ENCODE results near the gene APOBEC4. TPM values are rescaled to one million over a fixed set of nuclear protein-coding genes. Genes with fewer than 3 reads are reported as not detected.

The APOBEC4 gene
- polyA plus RNA-seq, 1 donor from 2014 or later, result not detected

DNA sequence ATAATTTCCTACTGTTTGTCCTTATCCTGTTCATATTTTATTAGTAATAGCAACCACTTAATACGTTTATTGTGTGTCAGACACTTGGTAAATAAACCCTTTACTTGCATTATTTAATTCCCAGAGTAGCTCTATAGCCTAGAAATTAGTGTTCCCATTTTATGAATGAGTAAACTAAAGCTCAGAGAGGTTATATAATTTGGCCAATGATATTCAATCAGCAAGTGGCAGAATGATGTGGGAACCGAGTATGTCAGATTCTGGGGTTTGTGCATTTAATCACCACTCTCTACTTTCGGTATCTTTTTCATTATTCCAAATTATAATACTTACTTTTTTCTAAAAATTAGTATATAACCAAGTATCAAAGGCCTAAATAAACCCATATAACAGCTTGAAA is 10.9 kb downstream of the APOBEC4 start (continued):
- TF ChIP-seq, protein P1, sequence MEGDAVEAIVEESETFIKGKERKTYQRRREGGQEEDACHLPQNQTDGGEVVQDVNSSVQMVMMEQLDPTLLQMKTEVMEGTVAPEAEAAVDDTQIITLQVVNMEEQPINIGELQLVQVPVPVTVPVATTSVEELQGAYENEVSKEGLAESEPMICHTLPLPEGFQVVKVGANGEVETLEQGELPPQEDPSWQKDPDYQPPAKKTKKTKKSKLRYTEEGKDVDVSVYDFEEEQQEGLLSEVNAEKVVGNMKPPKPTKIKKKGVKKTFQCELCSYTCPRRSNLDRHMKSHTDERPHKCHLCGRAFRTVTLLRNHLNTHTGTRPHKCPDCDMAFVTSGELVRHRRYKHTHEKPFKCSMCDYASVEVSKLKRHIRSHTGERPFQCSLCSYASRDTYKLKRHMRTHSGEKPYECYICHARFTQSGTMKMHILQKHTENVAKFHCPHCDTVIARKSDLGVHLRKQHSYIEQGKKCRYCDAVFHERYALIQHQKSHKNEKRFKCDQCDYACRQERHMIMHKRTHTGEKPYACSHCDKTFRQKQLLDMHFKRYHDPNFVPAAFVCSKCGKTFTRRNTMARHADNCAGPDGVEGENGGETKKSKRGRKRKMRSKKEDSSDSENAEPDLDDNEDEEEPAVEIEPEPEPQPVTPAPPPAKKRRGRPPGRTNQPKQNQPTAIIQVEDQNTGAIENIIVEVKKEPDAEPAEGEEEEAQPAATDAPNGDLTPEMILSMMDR (IDR thresholded peaks at IDR 0.05; ENCODE audit: poor library complexity, severe bottlenecking), result no peak
- no peak for TF ChIP-seq SMC3 (conservative IDR thresholded peaks at IDR 0.05; ENCODE audit: poor library complexity)

DNA sequence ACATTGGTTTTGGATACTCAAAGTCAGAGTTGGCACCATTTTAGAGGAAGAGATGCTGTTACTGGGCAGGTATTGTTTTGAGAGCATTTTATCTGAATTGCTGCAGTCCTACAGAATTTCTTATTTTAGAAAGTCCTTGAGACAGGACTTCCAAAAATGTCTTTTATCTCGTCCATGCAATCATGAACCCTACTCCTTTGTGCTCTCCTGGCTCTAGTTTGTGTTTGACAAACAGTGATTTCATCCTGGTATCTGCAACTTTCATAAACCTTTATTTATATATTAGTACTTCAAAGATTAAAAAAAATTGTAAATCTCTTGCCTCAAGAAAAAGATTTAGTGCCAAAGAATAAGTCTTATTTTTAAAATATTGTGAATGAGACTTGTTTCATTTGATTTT is 12.9 kb downstream of the APOBEC4 start:
- H3K27me3 ChIP-seq (ENCODE audit: insufficient read depth, low read depth, low read length), result no peaks in the 10 kb centered on the region

More for the DNA sequence above, 12.9 kb downstream of the APOBEC4 start:
- H2AFZ ChIP-seq (ENCODE audit: low read depth, low read length), result no peak overlapping the region
- no peaks in the 10 kb centered on the region for H3K36me3 ChIP-seq (ENCODE audit: insufficient read depth, low read length)
- H3K9ac ChIP-seq (ENCODE audit: low read length), result no peak overlapping the region
- no peaks in the 10 kb centered on the region for H3K9me3 ChIP-seq (ENCODE audit: low read length)
- no peak overlapping the region for H3K27ac ChIP-seq (ENCODE audit: low read length)
- H3K4me3 ChIP-seq (ENCODE audit: low read length), result no peak overlapping the region
- peaks cover 49% of the 10 kb centered on the region for H3K79me2 ChIP-seq (replicated peaks; ENCODE audit: insufficient read depth, low read length)
- H3F3A ChIP-seq (ENCODE audit: insufficient read depth, low read length, poor library complexity, severe bottlenecking), result no peaks in the 10 kb centered on the region
- TF ChIP-seq EZH2 (IDR thresholded peaks at IDR 0.05; ENCODE audit: borderline replicate concordance, insufficient read depth, low read length, poor library complexity, severe bottlenecking), result no peak
- TF ChIP-seq, protein P1 (IDR thresholded peaks at IDR 0.05; ENCODE audit: poor library complexity, severe bottlenecking), result no peak
- no peak for TF ChIP-seq EP300 (conservative IDR thresholded peaks at IDR 0.05; ENCODE audit: poor library complexity, severe bottlenecking)
- TF ChIP-seq MXI1 (conservative IDR thresholded peaks at IDR 0.05; ENCODE audit: poor library complexity, severe bottlenecking), result no peak
- TF ChIP-seq, protein P2, sequence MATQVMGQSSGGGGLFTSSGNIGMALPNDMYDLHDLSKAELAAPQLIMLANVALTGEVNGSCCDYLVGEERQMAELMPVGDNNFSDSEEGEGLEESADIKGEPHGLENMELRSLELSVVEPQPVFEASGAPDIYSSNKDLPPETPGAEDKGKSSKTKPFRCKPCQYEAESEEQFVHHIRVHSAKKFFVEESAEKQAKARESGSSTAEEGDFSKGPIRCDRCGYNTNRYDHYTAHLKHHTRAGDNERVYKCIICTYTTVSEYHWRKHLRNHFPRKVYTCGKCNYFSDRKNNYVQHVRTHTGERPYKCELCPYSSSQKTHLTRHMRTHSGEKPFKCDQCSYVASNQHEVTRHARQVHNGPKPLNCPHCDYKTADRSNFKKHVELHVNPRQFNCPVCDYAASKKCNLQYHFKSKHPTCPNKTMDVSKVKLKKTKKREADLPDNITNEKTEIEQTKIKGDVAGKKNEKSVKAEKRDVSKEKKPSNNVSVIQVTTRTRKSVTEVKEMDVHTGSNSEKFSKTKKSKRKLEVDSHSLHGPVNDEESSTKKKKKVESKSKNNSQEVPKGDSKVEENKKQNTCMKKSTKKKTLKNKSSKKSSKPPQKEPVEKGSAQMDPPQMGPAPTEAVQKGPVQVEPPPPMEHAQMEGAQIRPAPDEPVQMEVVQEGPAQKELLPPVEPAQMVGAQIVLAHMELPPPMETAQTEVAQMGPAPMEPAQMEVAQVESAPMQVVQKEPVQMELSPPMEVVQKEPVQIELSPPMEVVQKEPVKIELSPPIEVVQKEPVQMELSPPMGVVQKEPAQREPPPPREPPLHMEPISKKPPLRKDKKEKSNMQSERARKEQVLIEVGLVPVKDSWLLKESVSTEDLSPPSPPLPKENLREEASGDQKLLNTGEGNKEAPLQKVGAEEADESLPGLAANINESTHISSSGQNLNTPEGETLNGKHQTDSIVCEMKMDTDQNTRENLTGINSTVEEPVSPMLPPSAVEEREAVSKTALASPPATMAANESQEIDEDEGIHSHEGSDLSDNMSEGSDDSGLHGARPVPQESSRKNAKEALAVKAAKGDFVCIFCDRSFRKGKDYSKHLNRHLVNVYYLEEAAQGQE (IDR thresholded peaks at IDR 0.05; ENCODE audit: borderline replicate concordance), result no peak
- TF ChIP-seq TAF1 (IDR thresholded peaks at IDR 0.05; ENCODE audit: low read depth), result no peak
- TF ChIP-seq POLR2AphosphoS5 (IDR thresholded peaks at IDR 0.05), result no peak
- TF ChIP-seq RAD21 (conservative IDR thresholded peaks at IDR 0.05), result no peak
- TF ChIP-seq SMC3 (conservative IDR thresholded peaks at IDR 0.05; ENCODE audit: poor library complexity), result no peak
- H3K9me2 ChIP-seq (ENCODE audit: insufficient read depth, low read length), result no peaks in the 10 kb centered on the region
- no peak overlapping the region for H3K4me2 ChIP-seq (ENCODE audit: low read length)
- no peaks in the 10 kb centered on the region for H4K20me1 ChIP-seq (ENCODE audit: insufficient read depth)

Data from neural cell (in vitro differentiated cells).